ENCODE results near the gene STAG1.
"Not testable (repeated sequence)": the region's sequence is repeated elsewhere in the genome, so short reads cannot be mapped to it uniquely, and the experiment has no call there.

STAG1 gene

DNA sequence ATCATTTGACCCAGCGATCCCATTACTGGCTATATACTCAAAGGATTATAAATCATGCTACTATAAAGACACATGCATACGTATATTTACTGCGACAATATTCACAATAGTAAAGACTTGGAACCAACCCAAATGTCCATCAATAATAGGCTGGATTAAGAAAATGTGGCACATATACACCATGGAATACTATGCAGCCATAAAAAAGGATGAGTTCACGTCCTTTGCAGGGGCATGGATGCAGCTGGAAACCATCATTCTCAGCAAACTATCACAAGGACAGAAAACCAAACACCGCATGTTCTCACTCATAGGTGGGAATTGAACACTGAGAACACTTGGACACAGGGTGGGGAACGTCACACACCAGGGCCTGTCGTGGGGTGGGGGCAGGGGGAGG, 237.6 kb downstream of the STAG1 start:
- not testable (repeated sequence) for H3K4me1 ChIP-seq (ENCODE audit: control insufficient read depth, insufficient read depth, low read length); H3K4me3 ChIP-seq (ENCODE audit: low read depth, low read length); H3K9me3 ChIP-seq (ENCODE audit: control insufficient read depth, insufficient read depth, low read length); H3K27me3 ChIP-seq (ENCODE audit: control insufficient read depth, insufficient read depth, low read length); H3K36me3 ChIP-seq (ENCODE audit: control insufficient read depth, insufficient read depth, low read length); H3K9ac ChIP-seq (ENCODE audit: low read depth, low read length)

DNA sequence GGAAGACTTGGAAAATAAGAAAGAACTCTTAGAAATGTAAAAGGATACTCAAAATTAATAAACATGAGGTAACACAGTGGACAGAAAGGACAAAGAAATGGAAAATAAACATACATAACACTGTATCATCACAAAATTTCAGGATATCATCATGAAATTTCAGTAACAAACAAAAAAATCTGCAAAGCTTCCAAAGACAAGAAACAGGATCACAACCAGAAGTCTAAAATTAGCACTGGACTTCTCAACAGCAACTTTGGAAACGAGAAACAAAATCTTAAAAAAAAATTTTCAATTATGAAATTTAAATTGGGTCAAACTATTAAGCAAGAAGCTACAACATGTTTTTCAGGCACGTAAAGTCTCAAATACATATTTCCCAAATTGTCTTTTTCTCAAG, 238.8 kb downstream of the STAG1 start:
- Histone ChIP-seq H3K9me3 (ENCODE audit: control insufficient read depth, insufficient read depth, low read length) (no peaks in the 10 kb centered on the region), H3K36me3 (ENCODE audit: control insufficient read depth, insufficient read depth, low read length) (no peaks in the 10 kb centered on the region), H3K27me3 (ENCODE audit: control insufficient read depth, insufficient read depth, low read length) (no peaks in the 10 kb centered on the region), H3K4me1 (ENCODE audit: control insufficient read depth, insufficient read depth, low read length) (no peaks in the 10 kb centered on the region), H3K4me3 (ENCODE audit: low read depth, low read length) (no peak overlapping the region), H3K9ac (ENCODE audit: low read depth, low read length) (no peak overlapping the region)

GRCh38 chr3:136512381-136512780, 239.8 kb downstream of the STAG1 start:
- no peaks in the 10 kb centered on the region for H3K9me3 ChIP-seq (ENCODE audit: control insufficient read depth, insufficient read depth, low read length)
- H3K9ac ChIP-seq (ENCODE audit: low read depth, low read length): no peak overlapping the region
- no peak overlapping the region for H3K4me3 ChIP-seq (ENCODE audit: low read depth, low read length)
- no peaks in the 10 kb centered on the region for H3K4me1 ChIP-seq (ENCODE audit: control insufficient read depth, insufficient read depth, low read length)
- H3K36me3 ChIP-seq (ENCODE audit: control insufficient read depth, insufficient read depth, low read length): no peaks in the 10 kb centered on the region
- H3K27me3 ChIP-seq (ENCODE audit: control insufficient read depth, insufficient read depth, low read length): no peaks in the 10 kb centered on the region

- H3K9ac ChIP-seq (ENCODE audit: low read depth, low read length): no peak overlapping the region
- no peaks in the 10 kb centered on the region for H3K4me1 ChIP-seq (ENCODE audit: control insufficient read depth, insufficient read depth, low read length)
- no peaks in the 10 kb centered on the region for H3K9me3 ChIP-seq (ENCODE audit: control insufficient read depth, insufficient read depth, low read length)
- H3K4me3 ChIP-seq (ENCODE audit: low read depth, low read length): no peak overlapping the region
- H3K27me3 ChIP-seq (ENCODE audit: control insufficient read depth, insufficient read depth, low read length): no peaks in the 10 kb centered on the region
- H3K36me3 ChIP-seq (ENCODE audit: control insufficient read depth, insufficient read depth, low read length): no peaks in the 10 kb centered on the region
These were observed 246.5 kb downstream of the STAG1 start for GRCh38 chr3:136505676-136506075.

- peaks cover 2% of the 10 kb centered on the region for H3K36me3 ChIP-seq (ENCODE audit: control insufficient read depth, insufficient read depth, low read length)
- H3K9ac ChIP-seq (ENCODE audit: low read depth, low read length): no peak overlapping the region
These were observed 249.1 kb downstream of the STAG1 start for GRCh38 chr3:136503056-136503455.

DNA sequence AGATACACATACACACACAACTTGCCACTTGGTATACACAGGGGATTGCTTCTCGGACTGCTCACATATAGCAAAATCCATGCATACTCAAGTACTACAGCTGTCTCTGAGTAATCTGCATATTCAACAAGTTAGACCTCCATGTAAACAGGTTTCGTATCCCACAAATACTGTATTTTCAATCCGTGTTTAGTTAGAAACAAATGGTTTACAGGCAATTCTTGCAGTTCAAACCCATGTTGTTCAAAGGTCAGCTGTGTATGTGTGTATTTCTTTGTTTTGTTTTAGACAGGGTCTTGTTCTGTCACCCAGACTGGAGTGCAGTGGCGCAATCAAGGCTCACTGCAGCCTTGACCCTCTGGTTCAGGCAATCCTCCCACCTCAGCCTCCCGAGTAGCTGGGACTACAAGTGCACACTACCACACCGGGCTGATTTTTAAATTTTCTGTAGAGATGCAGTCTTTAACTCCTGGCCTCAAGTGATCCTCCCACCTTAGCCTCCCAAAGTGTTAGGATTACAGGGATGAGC, 253.2 kb downstream of the STAG1 start:
- no peak overlapping the region for H3K4me3 ChIP-seq (ENCODE audit: low read depth, low read length)
- peaks cover 5% of the 10 kb centered on the region for H3K36me3 ChIP-seq (ENCODE audit: control insufficient read depth, insufficient read depth, low read length)
- H3K9me3 ChIP-seq (ENCODE audit: control insufficient read depth, insufficient read depth, low read length): no peaks in the 10 kb centered on the region
- H3K4me1 ChIP-seq (ENCODE audit: control insufficient read depth, insufficient read depth, low read length): no peaks in the 10 kb centered on the region
- no peak overlapping the region for H3K9ac ChIP-seq (ENCODE audit: low read depth, low read length)
- H3K27me3 ChIP-seq (ENCODE audit: control insufficient read depth, insufficient read depth, low read length): no peaks in the 10 kb centered on the region

More at GRCh38 chr3:136503056-136503455, 249.1 kb downstream of the STAG1 start:
- Histone ChIP-seq H3K27me3 (ENCODE audit: control insufficient read depth, insufficient read depth, low read length) (no peaks in the 10 kb centered on the region), H3K4me3 (ENCODE audit: low read depth, low read length) (no peak overlapping the region), H3K4me1 (ENCODE audit: control insufficient read depth, insufficient read depth, low read length) (no peaks in the 10 kb centered on the region), H3K9me3 (ENCODE audit: control insufficient read depth, insufficient read depth, low read length) (no peaks in the 10 kb centered on the region)

DNA sequence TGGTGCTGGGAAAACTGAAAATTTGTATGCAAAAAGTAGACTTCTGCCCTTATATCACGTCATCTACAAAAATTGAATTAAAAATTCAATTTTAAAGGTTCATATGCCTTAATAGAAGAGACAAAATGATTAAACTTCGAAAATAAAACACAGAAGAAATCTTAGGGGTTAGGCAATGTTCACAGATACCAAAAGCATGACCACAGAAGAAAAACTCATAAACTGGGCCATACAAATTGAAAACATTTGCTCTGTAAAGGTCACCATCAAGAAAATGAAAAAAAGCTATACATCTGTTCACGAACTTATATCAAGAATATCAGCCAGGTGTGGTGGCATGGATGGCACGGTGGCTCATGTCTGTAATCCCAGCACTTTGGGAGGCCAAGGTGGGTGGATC, 257.0 kb downstream of the STAG1 start:
- Histone ChIP-seq H3K27me3 (ENCODE audit: control insufficient read depth, insufficient read depth, low read length) (no peaks in the 10 kb centered on the region), H3K4me3 (ENCODE audit: low read depth, low read length) (no peak overlapping the region), H3K9ac (ENCODE audit: low read depth, low read length) (no peak overlapping the region), H3K4me1 (ENCODE audit: control insufficient read depth, insufficient read depth, low read length) (no peaks in the 10 kb centered on the region), H3K9me3 (ENCODE audit: control insufficient read depth, insufficient read depth, low read length) (no peaks in the 10 kb centered on the region), H3K36me3 (ENCODE audit: control insufficient read depth, insufficient read depth, low read length) (peaks cover 5% of the 10 kb centered on the region)

DNA sequence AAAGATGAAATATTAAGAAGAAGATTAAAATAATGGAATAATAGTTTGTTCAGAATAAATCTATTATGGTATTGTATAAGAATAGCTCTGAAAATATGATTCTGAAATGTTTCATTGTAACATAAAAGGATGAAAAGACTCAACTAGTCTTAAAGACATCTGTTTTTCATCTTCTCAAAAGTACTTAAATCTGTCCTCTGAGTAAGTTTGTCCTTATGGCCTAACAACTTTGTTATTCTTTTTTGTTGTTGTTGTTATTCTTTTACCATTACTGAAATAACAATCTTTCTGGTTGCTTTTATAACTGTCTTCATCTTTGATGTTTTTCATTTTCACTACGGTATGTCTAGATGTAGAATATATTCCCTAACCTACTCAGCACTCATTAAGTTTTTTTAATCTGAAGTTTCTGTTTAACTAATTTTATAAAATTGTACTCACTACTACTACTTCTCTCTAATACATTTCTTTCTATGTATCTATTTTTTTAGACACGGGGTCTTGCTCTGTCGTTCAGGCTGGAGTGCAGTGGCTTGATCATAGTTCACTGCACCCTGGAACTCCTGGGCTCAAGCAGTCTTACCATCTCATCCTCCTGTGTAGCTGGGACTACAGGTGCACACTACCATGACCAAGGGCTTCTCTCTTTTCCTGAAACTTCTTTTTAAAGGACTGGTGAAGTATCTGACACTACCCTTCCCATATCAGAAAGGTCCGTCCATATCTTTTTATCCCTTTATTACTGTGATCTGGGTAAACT, 261.4 kb downstream of the STAG1 start:
- H3K4me3 ChIP-seq (ENCODE audit: low read depth, low read length): no peak overlapping the region
- no peaks in the 10 kb centered on the region for H3K4me1 ChIP-seq (ENCODE audit: control insufficient read depth, insufficient read depth, low read length)
- H3K27me3 ChIP-seq (ENCODE audit: control insufficient read depth, insufficient read depth, low read length): no peaks in the 10 kb centered on the region
- H3K9ac ChIP-seq (ENCODE audit: low read depth, low read length): no peak overlapping the region
- H3K9me3 ChIP-seq (ENCODE audit: control insufficient read depth, insufficient read depth, low read length): no peaks in the 10 kb centered on the region
- H3K36me3 ChIP-seq (ENCODE audit: control insufficient read depth, insufficient read depth, low read length): peaks cover 3% of the 10 kb centered on the region

DNA sequence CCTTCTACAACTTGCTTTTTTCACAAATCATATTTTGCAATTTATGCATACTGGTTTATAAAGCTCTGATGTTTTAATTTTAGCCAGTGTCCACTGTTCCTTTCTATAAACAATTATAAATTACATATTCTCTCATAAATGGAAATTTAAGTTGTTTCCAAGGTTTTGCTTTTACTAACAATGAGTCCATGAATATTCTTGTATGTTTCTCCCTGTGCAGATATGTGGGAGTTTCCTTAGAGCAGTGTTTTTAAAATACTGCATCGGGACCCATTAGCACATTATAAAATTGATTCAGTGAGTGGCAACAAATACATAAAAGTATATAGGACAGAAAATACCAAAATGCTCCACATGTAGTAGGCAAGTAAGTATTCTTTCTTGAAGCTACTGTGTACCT, 266.4 kb downstream of the STAG1 start:
- Histone ChIP-seq H3K36me3 (ENCODE audit: control insufficient read depth, insufficient read depth, low read length) (no peaks in the 10 kb centered on the region), H3K4me3 (ENCODE audit: low read depth, low read length) (no peak overlapping the region), H3K27me3 (ENCODE audit: control insufficient read depth, insufficient read depth, low read length) (no peaks in the 10 kb centered on the region), H3K9ac (ENCODE audit: low read depth, low read length) (no peak overlapping the region), H3K9me3 (ENCODE audit: control insufficient read depth, insufficient read depth, low read length) (no peaks in the 10 kb centered on the region), H3K4me1 (ENCODE audit: control insufficient read depth, insufficient read depth, low read length) (no peaks in the 10 kb centered on the region)

- Histone ChIP-seq H3K9ac (ENCODE audit: low read depth, low read length) (no peak overlapping the region), H3K4me1 (ENCODE audit: control insufficient read depth, insufficient read depth, low read length) (no peaks in the 10 kb centered on the region), H3K36me3 (ENCODE audit: control insufficient read depth, insufficient read depth, low read length) (no peaks in the 10 kb centered on the region), H3K4me3 (ENCODE audit: low read depth, low read length) (no peak overlapping the region), H3K9me3 (ENCODE audit: control insufficient read depth, insufficient read depth, low read length) (no peaks in the 10 kb centered on the region), H3K27me3 (ENCODE audit: control insufficient read depth, insufficient read depth, low read length) (no peaks in the 10 kb centered on the region)
These were observed 275.9 kb downstream of the STAG1 start for GRCh38 chr3:136476280-136476679.

DNA sequence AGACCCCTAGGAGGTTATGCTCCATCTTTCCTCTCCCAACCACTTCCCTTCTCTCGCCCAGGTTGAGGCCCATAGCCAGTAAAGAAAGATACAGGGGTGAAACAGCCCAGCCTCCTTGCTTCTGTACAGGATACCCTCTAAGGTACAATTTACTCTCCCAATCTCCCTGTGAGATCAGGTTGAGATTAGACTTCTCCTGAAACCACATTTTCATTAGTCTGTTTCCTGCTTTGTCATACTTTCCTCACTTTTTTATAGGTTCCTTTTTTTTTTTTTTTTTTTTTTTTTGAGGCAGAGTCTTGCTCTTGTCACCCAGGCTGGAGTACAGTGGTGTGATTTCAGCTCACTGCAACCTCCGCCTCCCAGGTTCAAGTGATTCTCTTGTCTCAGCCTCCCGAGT, 277.3 kb downstream of the STAG1 start:
- H3K9ac ChIP-seq (ENCODE audit: low read depth, low read length); H3K36me3 ChIP-seq (ENCODE audit: control insufficient read depth, insufficient read depth, low read length); H3K4me3 ChIP-seq (ENCODE audit: low read depth, low read length): not testable (repeated sequence)

DNA sequence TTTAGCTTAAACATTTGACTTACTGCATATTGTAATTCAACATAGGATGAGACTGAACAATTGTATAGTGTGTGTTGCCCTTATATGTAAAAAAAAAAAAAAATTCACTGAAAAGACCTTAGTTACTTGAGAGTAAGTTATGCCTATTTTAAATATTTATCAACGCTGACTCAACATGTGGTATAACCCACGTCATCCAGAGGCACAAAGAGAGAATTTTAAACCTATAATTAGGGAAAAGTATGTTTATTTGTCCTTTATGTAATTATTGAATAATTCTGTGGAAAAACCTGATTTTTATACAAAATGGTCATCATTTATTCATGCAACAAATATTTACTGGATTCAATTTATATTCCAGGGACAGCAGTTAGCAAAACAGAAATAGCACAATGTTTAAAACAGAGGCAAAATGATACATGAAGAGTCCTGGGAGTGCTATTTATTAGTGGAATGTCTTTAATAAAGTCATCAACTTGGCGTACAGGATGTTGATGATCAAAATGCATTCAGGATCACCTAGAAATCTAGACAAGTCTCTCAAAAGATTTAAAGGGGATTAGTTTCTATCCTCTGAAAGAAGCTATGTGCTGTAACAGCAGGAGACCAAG, 278.4 kb downstream of the STAG1 start:
- no peak overlapping the region for H3K9ac ChIP-seq (ENCODE audit: low read depth, low read length)
- no peaks in the 10 kb centered on the region for H3K27me3 ChIP-seq (ENCODE audit: control insufficient read depth, insufficient read depth, low read length)
- H3K4me1 ChIP-seq (ENCODE audit: control insufficient read depth, insufficient read depth, low read length): no peaks in the 10 kb centered on the region
- no peak overlapping the region for H3K4me3 ChIP-seq (ENCODE audit: low read depth, low read length)
- no peaks in the 10 kb centered on the region for H3K36me3 ChIP-seq (ENCODE audit: control insufficient read depth, insufficient read depth, low read length)
- H3K9me3 ChIP-seq (ENCODE audit: control insufficient read depth, insufficient read depth, low read length): no peaks in the 10 kb centered on the region

More for the DNA sequence above, 277.3 kb downstream of the STAG1 start:
- H3K27me3 ChIP-seq (ENCODE audit: control insufficient read depth, insufficient read depth, low read length); H3K4me1 ChIP-seq (ENCODE audit: control insufficient read depth, insufficient read depth, low read length); H3K9me3 ChIP-seq (ENCODE audit: control insufficient read depth, insufficient read depth, low read length): not testable (repeated sequence)
